Gastrocnemius medialis (tissue), 4 donors: ENCODE measurements around the gene RAB22A.

Source experiments
- CTCF ChIP-seq, 5 experiments: fragments of 450-650 bp in 3 of 5; fragments of 200-600 bp in 2 of 5; sonication (generic) in 2 of 5; IDR thresholded peaks in 4 of 5; conservative IDR thresholded peaks in 1 of 5; 1 replicate in 4 of 5; 2 replicates in 1 of 5; pipeline ENCODE4 v1.5.1; 2016 to 2019; ENCODE audit warnings: antibody characterized with exemption in 5 of 5, mild to moderate bottlenecking in 3 of 5, moderate library complexity in 3 of 5
- POLR2A ChIP-seq, 2 donors: fragments of 450-650 bp; IDR thresholded peaks; one replicate each; pipeline ENCODE4 v1.6.1; 2017; ENCODE audit warnings: antibody characterized with exemption in 2 of 2, mild to moderate bottlenecking in 2 of 2, moderate library complexity in 2 of 2

GRCh38 chr20:58294497-58295455 is 14.7 kb upstream of the RAB22A start:
- TF ChIP-seq CTCF (IDR thresholded peaks at IDR 0.05 in 4 of 5, conservative IDR thresholded peaks at IDR 0.05 in 1 of 5): no peak
- TF ChIP-seq POLR2A (IDR thresholded peaks at IDR 0.05): no peak
